HG02588 (cell line): Measurements from ENCODE around the gene POLD3.

Experiments
- ATAC-seq: cut with Tn5 transposase; IDR thresholded peaks from one replicate; pipeline ENCODE4 v1.9.1; 2021; ENCODE audit warnings: mild to moderate bottlenecking, moderate library complexity; ENCODE audit not compliant: unreplicated experiment

The POLD3 gene

DNA sequence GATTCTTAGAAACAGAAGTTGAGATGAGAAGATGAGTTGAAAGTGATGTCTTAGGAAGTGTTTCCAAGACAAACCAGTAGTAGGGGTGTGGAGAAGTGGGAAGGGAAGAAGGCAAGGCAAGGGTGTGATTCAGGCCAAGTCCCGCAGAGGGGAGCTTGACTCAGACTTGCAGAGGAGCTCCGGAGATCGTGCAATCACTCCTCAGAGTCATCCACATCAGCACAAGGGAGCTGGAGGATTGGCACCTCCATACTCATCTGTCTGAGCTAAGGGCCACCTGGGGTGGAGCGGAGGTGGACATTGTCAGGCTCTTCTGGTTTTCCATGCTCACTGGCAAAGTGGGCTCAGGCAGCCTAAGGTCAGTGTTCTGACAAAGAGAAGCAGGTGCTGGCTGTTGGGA is 94.4 kb downstream of the POLD3 start:
- no peak for ATAC-seq

DNA sequence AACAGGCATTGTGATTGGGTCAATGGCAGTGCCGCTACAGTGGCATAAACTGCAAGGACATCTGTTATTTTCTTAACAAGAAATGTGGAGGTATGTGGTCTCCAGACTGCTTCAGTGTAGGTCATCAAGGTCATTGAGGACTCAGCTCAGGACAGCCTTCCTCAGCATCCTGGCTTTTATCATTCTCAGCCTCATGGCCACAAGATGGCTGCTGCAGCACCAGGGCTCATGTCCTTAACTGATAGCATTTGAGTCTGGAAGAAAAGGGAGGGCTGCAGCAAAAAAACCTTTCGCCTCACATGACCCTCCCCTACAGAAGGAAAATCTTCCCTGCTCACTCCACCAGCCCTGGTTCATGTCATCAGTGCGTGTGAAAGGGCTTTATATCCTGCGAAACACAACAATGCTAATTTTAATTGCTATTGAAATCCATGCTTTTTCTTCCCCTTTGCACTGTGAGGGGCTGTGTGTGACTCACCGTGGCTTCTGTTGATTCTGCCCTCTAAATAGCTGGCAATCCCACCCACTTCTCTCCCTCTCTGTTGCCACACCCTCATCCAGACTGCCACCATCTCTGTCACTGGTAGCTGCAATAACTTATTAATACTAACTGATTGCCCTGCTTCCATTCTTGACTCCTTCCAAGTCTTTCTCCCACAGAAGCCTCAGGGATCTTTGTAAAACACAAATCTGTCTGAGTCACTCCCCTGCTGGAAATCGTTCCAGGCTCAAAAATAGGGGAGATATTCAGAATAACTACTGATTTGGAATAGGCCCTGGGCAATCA is 95.0 kb downstream of the POLD3 start:
- ATAC-seq = no peak

DNA sequence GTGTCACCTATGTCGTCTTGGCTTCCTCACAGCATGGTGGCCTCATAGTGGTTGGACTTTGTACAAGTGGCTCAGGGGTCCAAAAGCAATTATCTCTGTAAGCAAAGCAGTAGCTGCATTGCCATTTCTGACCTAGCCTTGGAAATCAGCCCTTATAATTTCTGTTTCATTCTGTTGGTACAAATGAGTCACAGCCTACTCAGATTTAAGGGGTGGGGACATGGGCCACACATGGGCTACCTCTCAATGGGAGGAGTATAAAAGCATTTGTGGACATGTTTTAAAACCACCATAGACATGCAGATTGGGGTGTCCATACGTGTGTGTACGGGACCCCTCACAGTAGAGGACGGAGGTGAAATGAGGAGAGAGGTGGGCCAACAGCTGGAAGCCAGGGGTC is 97.3 kb downstream of the POLD3 start:
- no peak for ATAC-seq

DNA sequence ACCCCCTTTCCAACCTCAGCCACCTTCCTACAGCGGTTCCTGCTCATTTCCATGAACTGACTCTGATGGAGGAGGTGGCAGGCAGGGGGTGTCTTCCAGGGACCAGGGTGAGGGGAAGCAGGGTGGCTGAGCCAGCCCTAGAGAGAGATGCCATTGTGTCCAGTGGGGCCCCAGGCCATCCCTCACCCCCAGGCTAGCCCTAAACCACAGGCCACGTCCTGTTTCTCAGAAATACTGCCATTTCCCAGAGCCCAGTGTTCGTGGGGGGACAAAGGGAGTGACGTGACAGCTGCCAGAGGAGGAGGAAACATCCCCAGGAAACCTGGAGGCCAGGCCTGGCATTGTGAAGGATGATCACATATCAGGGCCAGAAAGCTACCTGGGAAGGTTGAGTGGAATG is 99.4 kb downstream of the POLD3 start:
- ATAC-seq = no peak
